Daoy (cell line): Measurements from ENCODE around the gene HUNK. TPM values are rescaled to one million over a fixed set of nuclear protein-coding genes. Genes with fewer than 3 reads are reported as not detected.

Source experiments
- DNase-seq: peaks from one replicate; pipeline ENCODE4 v3.0.0-alpha.2; 2015; ENCODE audit warnings: low read depth
- total RNA-seq: library from RNA; depleted of rRNA; stranded (reverse); fragments of >200 nt; shearing (Covaris generic); gene quantifications from 2 replicates; pipeline ENCODE4 v1.2.3, GENCODE V29; 2014

HUNK gene
- total RNA-seq, 1 experiment from 2014 or later: 1.9 TPM

GRCh38 chr21:31895077-31895835 lies 22.4 kb downstream of the HUNK start:
- no peak for DNase-seq

DNA sequence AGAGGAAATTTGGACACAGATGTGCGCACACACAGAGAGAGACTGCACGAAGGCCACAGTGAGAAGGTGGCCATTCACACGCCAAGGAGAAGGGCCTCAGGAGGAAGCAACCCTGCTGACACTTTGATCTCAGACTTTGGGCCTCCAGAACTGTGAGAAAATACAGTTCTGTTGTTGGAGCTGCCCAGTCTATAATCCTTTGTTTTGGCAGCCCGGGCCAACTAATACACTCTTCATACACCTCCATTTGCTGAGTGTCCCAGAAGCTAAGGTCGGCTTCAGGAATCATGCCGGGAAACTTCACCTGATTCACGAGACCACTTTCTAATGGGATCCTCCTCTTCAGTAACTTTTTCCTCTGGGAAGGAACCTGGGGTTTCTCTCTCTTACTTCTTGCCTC lies 23.2 kb downstream of the HUNK start:
- DNase-seq: no peak

DNA sequence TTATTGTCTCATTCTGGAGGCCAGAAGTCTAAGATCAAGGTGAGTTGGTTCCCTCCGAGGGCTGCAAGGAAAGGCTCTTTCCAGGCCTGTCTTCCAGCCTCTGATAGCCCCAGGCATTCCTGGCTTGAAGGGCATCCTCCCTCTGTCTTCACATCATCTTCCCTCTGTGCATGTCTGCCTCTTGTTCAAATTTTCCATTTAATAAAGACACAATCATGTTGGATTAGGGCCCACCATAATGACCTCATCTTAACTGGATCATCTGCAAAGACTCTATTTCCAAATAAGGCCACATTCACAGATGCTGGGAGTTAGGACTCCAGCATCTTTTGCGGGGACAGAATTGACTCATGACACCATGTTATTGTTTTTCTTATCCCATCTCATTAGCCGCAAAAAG lies 24.5 kb downstream of the HUNK start:
- no peak for DNase-seq

DNA sequence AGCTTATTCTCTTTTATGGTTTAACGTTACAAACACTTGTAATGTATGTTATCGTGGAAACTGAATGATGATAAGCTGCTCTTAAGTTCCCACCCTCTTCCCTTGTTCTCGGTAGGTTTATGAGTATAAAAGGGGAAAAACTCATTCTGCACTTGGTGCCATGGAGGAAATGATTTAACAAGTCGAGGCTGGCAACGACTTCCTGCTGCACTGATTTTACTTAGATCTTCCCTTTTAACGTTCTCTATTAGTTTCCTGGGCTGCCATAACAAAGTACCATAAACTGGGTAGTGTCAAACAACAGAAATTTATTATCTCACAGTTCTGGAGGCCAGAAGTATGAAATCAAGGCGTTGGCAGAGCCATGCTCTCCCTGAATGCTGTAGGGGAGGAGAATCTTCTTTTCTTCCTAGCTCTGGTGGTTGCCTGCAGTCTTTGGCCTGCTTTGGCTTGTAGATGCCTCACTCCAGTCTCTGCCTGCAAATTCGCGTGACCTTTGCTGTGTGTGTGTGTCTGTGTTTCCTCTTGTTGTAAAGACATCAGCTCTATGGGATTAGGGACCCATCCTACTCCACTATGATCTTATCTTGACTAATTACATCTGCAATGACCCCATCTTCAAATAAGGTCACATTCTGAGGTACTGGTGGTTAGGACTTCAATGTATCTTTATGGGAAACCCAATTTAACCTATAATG lies 26.3 kb downstream of the HUNK start:
- no peak for DNase-seq

- DNase-seq: no peak
These were observed 27.5 kb downstream of the HUNK start for GRCh38 chr21:31900121-31900895.

DNA sequence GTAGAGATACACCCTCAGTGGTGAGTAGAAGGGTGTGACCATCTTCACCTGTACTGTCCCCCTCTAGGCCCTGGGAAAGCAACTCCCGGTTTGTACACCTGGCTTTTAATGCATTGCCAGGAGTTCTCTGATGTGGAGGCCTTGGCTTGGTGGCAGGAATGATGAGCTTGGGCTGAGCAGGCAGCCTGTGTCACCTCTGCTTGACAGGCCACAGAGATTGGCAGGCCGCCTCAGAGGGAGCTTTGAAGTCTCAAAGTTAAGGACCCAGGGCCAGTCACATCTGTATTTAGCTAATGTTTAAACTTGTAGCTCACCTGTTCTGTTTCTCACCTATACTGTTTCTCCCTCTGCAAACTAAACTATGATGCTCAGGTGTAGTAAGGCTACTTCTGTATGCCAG lies 28.5 kb downstream of the HUNK start:
- DNase-seq: no peak

DNA sequence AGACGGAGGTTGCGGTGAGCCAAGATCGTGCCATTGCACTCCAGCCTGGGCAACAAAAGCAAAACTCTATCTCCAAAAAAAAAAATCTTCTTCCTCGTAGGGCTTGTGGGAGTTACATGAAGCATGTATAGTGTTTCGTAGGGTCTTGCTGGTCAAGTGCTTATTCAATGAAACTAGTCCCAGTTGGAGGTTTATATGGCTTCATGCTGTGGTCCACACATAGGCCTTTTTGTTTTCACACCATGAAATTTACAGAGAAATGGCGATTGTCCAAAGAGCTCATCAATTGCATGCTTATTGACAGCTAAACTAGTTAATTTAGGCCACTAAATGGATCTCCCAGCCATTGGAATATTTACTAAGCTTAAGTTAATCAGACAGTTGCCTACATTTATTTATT lies 29.6 kb downstream of the HUNK start:
- no peak for DNase-seq

- DNase-seq: no peak
These were observed 31.1 kb downstream of the HUNK start for GRCh38 chr21:31903896-31904295.

- DNase-seq: no peak
These were observed 33.0 kb downstream of the HUNK start for GRCh38 chr21:31905503-31906451.

DNA sequence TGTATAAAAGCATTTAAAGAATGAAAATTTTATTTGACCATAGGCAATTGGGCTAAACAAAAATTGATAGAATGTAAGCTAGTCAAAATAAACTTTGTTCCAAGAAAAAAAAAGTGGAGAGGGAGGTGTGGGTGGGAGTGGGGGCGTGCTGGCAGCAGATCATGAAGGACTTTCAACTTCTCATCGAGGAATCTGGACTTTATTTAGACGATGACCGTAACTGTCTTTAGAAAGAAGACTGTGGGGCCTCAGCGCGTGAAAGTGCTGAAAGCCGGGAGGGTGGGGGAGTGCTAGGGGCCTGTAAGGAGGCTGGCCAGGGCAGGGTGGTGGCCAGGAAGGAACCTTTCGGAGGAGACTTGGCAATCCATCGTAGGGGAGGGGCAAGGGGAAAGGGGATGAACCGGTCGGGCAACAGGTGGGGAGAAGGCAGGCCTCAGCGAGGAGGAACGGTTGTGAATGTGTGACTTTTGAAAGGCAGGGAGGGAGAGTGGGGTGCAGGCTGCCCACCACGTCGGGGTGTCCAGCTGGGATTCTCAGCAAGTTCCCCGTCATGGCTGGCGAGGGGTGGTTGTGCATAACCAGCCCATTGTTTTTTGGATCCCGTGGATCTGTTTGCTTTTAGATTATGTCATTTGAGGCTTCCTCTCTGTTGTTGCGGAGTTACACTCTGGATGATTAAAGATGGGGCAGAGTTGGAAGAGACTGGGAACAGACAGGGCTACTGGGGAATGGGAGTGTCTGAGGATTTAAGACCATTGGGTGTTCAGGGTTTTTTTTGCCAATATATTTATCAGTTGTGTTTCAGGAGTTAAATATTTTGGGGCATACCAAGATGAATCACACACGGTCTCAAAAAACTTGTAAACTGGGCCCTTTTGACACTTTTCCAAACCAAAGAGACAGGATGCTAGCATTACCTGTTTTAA lies 35.5 kb downstream of the HUNK start:
- DNase-seq: no peak

DNA sequence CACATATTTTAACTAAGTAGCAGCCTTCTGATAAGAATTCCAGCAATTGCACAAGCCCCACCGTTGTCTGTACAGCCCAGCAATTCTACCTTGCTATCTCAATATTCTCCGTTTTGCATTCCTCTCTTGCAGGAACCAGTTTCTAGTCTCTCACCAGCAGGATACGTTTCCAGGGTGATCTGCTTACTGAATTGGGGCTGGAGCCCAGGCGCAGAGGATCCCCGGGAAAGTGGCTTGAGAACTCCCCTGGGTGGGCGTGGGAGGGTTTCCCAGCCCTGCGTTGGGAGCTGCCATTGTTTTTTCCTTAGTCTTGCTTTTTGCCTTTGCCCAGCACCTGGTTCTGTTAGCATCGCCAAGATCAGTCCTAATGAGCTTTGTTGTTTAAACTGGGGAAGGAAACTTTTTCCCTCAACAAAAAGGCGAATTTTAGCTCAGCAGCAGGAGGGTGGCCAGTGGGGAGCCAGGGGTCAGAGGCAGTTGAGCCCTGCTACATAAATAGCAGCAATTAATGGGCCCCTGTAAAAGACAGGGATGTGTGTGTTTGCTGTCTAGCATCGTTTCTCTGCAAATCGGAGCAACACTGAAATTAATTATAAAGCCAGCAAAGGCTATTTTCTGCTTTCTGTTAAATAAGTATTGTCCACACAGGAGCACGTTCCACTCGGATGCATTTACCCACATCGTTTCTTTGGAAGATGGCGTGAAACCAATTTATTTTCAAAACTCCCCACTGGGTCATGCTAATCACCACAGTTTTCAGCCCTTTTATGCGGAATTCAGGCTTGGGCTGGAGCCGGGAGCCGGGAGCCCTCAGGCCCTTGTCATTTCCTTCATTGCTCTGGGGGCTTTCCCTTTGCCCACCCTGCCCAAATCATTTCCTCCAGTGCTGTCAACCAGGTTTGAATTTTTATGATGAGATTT lies 36.6 kb downstream of the HUNK start:
- DNase-seq: no peak

- no peak for DNase-seq
These were observed 37.3 kb downstream of the HUNK start for GRCh38 chr21:31910074-31910470.

DNA sequence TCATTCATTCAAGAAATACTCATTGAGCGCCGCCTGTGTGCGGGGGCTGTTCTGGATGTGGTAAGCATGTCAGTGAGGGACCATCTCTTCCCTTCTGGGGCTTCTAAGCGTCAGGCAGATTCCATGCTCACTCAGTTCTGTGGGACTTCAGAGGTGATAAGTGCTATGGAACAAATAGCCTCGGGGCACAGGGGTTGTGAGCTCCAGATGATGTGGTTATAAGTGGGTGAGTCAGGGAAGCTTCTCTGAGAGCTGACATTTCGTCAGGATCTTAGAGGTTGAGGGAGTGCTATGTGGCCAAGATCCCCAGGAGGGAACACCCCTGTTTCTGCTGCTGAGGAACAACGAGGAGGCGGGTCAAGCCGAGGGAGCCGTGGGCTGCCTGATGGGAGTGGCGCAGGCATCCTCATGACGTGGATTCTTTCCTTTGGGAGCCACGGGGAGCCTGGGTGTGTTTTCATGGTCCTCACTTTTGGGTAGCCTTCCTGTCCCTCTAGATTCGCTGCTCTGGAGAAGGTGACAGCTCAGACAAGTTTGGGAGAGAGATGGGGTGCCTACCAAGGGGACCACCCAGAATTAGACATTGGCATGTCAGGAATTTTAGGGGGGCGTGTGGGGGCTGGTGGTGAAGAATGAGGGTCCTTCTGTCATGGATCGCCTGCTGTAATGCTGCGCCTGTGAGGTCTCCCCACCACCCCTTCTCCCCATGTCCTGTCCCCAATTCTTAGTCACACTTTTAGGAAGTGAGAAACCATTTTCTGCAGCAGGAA lies 38.5 kb downstream of the HUNK start:
- peak; percentile 96 for DNase-seq

DNA sequence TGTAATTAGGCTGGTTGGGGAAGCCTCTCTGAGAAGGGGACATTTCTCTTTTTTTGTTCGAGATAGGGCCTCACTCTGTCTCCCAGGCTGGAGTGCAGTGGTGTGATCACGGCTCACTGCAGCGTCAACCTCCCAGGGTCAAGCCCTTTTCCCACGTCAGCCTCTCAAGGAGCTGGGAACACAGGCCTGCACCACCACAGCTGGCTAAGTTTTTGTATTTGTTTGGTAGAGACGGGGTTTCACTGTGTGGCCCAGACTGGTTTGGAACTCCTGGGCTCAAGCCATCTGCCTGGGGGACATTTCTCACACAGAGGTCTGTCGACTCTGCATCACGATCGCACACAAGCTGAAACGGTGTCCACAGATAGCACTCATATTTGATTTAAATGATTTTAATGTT lies 39.7 kb downstream of the HUNK start:
- no peak for DNase-seq

- no peak for DNase-seq
These were observed 40.4 kb downstream of the HUNK start for GRCh38 chr21:31913182-31913608.

- no peak for DNase-seq
These were observed 41.7 kb downstream of the HUNK start for GRCh38 chr21:31914472-31914871.

DNA sequence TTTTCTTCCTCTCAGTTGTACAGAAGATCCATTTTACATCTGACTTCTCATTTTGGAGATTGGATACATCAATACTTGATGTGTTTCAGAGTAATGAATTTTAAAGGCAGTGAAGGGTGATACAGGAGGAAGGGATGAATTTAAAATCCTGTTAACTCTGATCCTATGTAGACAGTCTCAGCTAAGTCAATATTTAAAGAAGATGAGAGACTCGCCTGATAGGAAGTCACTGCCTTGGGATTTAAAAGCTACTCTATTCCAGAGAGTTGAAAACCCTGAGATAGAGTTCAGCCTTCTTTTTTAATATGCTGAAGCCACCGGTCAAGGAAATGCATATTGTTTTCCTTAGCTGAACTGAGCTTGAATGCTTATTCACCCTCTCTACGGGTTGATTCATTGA lies 42.7 kb downstream of the HUNK start:
- DNase-seq: no peak

DNA sequence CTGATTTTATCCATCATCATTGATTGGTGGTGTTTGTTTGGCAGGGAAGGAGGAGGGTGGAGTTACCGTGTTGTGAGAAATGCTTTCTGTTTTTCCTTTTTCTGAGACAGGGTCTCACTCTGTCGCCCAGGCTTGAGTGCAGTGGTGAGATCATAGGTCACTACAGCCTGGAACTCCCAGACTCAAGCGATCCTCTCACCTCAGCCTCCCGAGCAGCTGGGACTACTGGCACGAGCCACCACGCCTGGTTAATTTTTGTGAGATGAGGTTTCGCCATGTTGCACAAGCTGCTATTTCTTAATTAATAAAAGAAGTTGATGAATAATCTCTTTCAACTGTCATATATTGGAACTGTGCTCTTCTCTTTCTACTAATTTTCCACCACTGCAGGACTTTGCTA lies 44.3 kb downstream of the HUNK start:
- no peak for DNase-seq
